ENCODE data around the gene CCR5. TPM values are rescaled to one million over a fixed set of nuclear protein-coding genes. Genes with fewer than 3 reads are reported as not detected.
A peak's percentile ranks its signal among the peaks of the same experiment; 100 is the strongest.

The CCR5 gene
- total RNA-seq, 1 experiment from 2014 or later: not detected

- TF ChIP-seq, protein P1, sequence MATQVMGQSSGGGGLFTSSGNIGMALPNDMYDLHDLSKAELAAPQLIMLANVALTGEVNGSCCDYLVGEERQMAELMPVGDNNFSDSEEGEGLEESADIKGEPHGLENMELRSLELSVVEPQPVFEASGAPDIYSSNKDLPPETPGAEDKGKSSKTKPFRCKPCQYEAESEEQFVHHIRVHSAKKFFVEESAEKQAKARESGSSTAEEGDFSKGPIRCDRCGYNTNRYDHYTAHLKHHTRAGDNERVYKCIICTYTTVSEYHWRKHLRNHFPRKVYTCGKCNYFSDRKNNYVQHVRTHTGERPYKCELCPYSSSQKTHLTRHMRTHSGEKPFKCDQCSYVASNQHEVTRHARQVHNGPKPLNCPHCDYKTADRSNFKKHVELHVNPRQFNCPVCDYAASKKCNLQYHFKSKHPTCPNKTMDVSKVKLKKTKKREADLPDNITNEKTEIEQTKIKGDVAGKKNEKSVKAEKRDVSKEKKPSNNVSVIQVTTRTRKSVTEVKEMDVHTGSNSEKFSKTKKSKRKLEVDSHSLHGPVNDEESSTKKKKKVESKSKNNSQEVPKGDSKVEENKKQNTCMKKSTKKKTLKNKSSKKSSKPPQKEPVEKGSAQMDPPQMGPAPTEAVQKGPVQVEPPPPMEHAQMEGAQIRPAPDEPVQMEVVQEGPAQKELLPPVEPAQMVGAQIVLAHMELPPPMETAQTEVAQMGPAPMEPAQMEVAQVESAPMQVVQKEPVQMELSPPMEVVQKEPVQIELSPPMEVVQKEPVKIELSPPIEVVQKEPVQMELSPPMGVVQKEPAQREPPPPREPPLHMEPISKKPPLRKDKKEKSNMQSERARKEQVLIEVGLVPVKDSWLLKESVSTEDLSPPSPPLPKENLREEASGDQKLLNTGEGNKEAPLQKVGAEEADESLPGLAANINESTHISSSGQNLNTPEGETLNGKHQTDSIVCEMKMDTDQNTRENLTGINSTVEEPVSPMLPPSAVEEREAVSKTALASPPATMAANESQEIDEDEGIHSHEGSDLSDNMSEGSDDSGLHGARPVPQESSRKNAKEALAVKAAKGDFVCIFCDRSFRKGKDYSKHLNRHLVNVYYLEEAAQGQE (IDR thresholded peaks at IDR 0.05; ENCODE audit: low read depth): no peak
- TF ChIP-seq CEBPB (IDR thresholded peaks at IDR 0.05; ENCODE audit: low read depth): no peak
- TF ChIP-seq SIN3A (IDR thresholded peaks at IDR 0.05; ENCODE audit: low read depth): no peak
- no peak for TF ChIP-seq CBX3 (IDR thresholded peaks at IDR 0.05; ENCODE audit: low read depth)
- TF ChIP-seq POLR2AphosphoS5 (IDR thresholded peaks at IDR 0.05; ENCODE audit: low read depth, low read length): no peak
- no peak for TF ChIP-seq TCF7L2 (IDR thresholded peaks at IDR 0.05; ENCODE audit: borderline replicate concordance, extremely low read depth, insufficient read depth, insufficient read length)
- TF ChIP-seq SP1 (IDR thresholded peaks at IDR 0.05; ENCODE audit: low read depth): no peak
- TF ChIP-seq EZH2phosphoT487 (IDR thresholded peaks at IDR 0.05; ENCODE audit: borderline replicate concordance): no peak
- TF ChIP-seq JUND (IDR thresholded peaks at IDR 0.05): no peak
- TF ChIP-seq FOSL1 (IDR thresholded peaks at IDR 0.05; ENCODE audit: low read depth): no peak
- TF ChIP-seq, protein P2, sequence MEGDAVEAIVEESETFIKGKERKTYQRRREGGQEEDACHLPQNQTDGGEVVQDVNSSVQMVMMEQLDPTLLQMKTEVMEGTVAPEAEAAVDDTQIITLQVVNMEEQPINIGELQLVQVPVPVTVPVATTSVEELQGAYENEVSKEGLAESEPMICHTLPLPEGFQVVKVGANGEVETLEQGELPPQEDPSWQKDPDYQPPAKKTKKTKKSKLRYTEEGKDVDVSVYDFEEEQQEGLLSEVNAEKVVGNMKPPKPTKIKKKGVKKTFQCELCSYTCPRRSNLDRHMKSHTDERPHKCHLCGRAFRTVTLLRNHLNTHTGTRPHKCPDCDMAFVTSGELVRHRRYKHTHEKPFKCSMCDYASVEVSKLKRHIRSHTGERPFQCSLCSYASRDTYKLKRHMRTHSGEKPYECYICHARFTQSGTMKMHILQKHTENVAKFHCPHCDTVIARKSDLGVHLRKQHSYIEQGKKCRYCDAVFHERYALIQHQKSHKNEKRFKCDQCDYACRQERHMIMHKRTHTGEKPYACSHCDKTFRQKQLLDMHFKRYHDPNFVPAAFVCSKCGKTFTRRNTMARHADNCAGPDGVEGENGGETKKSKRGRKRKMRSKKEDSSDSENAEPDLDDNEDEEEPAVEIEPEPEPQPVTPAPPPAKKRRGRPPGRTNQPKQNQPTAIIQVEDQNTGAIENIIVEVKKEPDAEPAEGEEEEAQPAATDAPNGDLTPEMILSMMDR (IDR thresholded peaks at IDR 0.05 in 2 of 3, conservative IDR thresholded peaks at IDR 0.05 in 1 of 3; ENCODE audit: borderline replicate concordance in 1 of 3, insufficient read depth in 1 of 3, low read depth in 2 of 3, low read length in 2 of 3): peak; percentile 59 to 69 (median 60)
- TF ChIP-seq YY1 (IDR thresholded peaks at IDR 0.05; ENCODE audit: extremely low read depth, insufficient replicate concordance, low read depth, low read length): no peak
- no peak for TF ChIP-seq SRF (IDR thresholded peaks at IDR 0.05; ENCODE audit: low read depth)
- no peak for TF ChIP-seq ELF1 (IDR thresholded peaks at IDR 0.05; ENCODE audit: borderline replicate concordance, low read depth)
- peak; percentile 74 for TF ChIP-seq RAD21 (IDR thresholded peaks at IDR 0.05; ENCODE audit: low read depth)
- ChIA-PET CTCF (interaction anchor here (0.6 to 5.6 kb wide), 14 partner anchors 9 to 434 kb away, joined by 3 to 30 read pairs (median 4); partner anchors contain the start of gene CCR1), POLR2A (no interaction called here), RAD21 (ENCODE audit: low non-redundant PET in 1 of 2, low total read pairs in 2 of 2, uncharacterized antibody in 2 of 2, unreplicated experiment in 2 of 2) (interaction anchor here (0.7 to 1.1 kb wide), 3 partner anchors 158 to 434 kb away, joined by 3 read pairs; no protein-coding TSS in a partner anchor)
- H3K4me3 ChIP-seq (replicated peaks in 1 of 2; ENCODE audit: low read depth in 1 of 2, low read length in 2 of 2): no peak overlapping the region
- H3K9me2 ChIP-seq (ENCODE audit: insufficient read depth): no peaks in the 10 kb centered on the region
- no TSS peak for BruUV-seq (replicated peaks)
- H3K36me3 ChIP-seq (ENCODE audit: control insufficient read depth in 1 of 2, insufficient read depth in 2 of 2, low read length in 2 of 2): no peaks in the 10 kb centered on the region
- DNase-seq (ENCODE audit: low read depth, low spot score): no peak
- no peak overlapping the region for H3K27ac ChIP-seq (ENCODE audit: low read depth, low read length)
- ATAC-seq: peak; percentile 74
- H4K20me1 ChIP-seq (ENCODE audit: insufficient read depth): no peaks in the 10 kb centered on the region
- no peak overlapping the region for H3K4me2 ChIP-seq (ENCODE audit: low read length)
- H3K4me1 ChIP-seq (ENCODE audit: control insufficient read depth in 1 of 2, insufficient read depth in 2 of 2, low read length in 2 of 2): no peaks in the 10 kb centered on the region
- intact Hi-C loops (cut with micrococcal nuclease): loop anchor here (2.0 to 10.0 kb wide), 2 partner anchors 158 to 608 kb away; no protein-coding TSS in a partner anchor
- H3K27me3 ChIP-seq (ENCODE audit: insufficient read depth, low read length): peaks cover 59% of the 10 kb centered on the region
- H3K9me3 ChIP-seq (ENCODE audit: control insufficient read depth in 1 of 2, insufficient read depth in 1 of 2, low read depth in 1 of 2, low read length in 2 of 2): no peaks in the 10 kb centered on the region
- no peaks in the 10 kb centered on the region for H3K79me2 ChIP-seq (ENCODE audit: insufficient read depth, low read length)
- no peak overlapping the region for H3K9ac ChIP-seq (ENCODE audit: low read length)
- H2AFZ ChIP-seq (ENCODE audit: low read depth, low read length, poor library complexity, severe bottlenecking): no peak overlapping the region
These were observed 2.0 kb downstream of the CCR5 start for GRCh38 chr3:46372492-46373359.

All from HCT116 (cell line).